DOHH2 (cell line): Measurements from ENCODE around the gene PLB1.

Source experiments
- EZH2phosphoT487 ChIP-seq: fragments of 200-600 bp; sonication (generic); IDR thresholded peaks from 2 replicates; pipeline ENCODE4 v1.6.1; 2017; ENCODE audit warnings: borderline replicate concordance, mild to moderate bottlenecking, antibody characterized with exemption, low read length, moderate library complexity, mixed read lengths
- TF ChIP-seq, protein P1 (sequence below): fragments of 200-600 bp; sonication (generic); IDR thresholded peaks from one replicate; pipeline ENCODE4 v1.5.1; 2014; ENCODE audit warnings: antibody characterized with exemption, mild to moderate bottlenecking, low read depth, low read length; ENCODE audit not compliant: poor library complexity, severe bottlenecking

DNA sequence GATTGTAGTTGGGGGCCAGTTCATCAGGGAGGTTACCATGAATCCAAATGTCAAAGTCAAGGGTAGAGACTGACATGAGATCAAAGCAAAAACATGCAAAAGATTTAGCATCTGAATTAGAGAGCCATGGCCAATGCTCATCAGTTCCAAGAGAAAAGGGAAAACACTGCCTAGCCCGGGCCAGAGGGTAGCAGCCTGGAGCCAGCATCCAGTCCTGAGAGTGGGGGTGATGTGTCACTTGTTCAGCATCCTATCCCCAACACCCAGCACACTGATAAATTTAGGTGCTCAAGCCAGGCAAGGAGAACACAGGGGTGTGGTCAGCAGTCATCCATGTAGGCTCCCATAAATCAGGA lies 178.8 kb downstream of the PLB1 start:
- TF ChIP-seq, protein P1, sequence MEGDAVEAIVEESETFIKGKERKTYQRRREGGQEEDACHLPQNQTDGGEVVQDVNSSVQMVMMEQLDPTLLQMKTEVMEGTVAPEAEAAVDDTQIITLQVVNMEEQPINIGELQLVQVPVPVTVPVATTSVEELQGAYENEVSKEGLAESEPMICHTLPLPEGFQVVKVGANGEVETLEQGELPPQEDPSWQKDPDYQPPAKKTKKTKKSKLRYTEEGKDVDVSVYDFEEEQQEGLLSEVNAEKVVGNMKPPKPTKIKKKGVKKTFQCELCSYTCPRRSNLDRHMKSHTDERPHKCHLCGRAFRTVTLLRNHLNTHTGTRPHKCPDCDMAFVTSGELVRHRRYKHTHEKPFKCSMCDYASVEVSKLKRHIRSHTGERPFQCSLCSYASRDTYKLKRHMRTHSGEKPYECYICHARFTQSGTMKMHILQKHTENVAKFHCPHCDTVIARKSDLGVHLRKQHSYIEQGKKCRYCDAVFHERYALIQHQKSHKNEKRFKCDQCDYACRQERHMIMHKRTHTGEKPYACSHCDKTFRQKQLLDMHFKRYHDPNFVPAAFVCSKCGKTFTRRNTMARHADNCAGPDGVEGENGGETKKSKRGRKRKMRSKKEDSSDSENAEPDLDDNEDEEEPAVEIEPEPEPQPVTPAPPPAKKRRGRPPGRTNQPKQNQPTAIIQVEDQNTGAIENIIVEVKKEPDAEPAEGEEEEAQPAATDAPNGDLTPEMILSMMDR, result no peak
- no peak for TF ChIP-seq EZH2phosphoT487
